ENCODE data around the gene JAGN1.
A peak's percentile ranks its signal among the peaks of the same experiment; 100 is the strongest.
"Not testable (repeated sequence)": the region's sequence is repeated elsewhere in the genome, so short reads cannot be mapped to it uniquely, and the experiment has no call there.

Gene JAGN1

GRCh38 chr3:9890249-9891071 is at the start of gene JAGN1:
JAGN1 (plus strand) TSS chr3:9890610; CDS start chr3:9890723, 113 bp downstream.
- peak; percentile 80 for DNase-seq (ENCODE audit: low read depth)

- DNase-seq (ENCODE audit: low read depth), result no peak
These were observed 49.4 kb upstream of the JAGN1 start for GRCh38 chr3:9841015-9841414.

- DNase-seq (ENCODE audit: low read depth), result peak; percentile 93
These were observed 46.5 kb upstream of the JAGN1 start, which contains the start of gene RPUSD3 for GRCh38 chr3:9843715-9844438. RPUSD3 (minus strand) TSS chr3:9844008; CDS start chr3:9843990, 18 bp downstream.

DNA sequence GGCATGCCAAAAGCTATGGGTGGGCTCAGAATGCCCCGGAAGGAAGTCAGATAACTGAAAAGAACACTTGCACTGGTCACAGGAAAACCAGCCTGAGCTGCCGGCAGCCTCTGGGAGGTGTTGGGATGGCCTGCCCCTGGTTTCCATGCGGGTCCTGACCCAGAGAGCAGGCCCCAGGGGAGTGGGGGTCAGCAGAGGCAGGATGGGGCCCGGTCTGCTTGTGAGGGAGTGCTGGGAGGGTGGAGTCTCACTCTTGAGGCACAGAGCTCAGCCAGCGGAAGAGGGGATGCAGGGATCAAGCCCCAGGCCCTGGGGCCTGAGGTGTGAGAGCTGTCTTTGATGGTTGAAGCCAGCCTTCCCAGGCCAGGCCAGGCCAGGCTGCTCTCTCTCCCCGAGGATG is 44.2 kb upstream of the JAGN1 start:
- DNase-seq (ENCODE audit: low read depth), result no peak

DNA sequence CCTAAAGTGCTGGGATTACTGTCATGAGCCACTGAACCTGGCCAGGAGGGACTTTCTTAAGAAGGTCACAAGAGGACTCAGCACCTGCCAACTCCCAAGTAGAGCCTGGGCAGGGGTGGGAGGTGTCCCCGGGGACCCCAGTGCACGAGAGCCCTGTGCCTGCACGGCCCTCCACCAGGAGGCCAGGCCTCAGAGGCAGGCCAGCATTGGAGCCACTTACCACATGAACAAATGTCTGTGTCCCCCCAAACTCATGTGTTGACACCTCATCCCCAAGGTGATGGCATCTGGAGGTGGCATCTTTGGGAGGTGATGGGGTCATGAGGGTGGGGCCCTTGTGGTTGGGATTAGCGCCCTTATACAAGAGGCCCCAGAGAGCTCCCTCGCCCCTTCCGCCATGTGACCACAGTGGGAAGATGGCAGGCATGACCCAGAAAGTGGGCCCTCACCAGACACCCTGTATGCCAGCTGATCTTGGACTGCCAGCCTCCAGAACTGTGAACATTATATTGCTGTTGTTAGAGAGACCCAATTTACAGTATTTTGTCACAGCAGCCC is 43.4 kb upstream of the JAGN1 start:
- no peak for DNase-seq (ENCODE audit: low read depth)

GRCh38 chr3:9847870-9848269 is 42.5 kb upstream of the JAGN1 start:
- not testable (repeated sequence) for DNase-seq (ENCODE audit: low read depth)

GRCh38 chr3:9848860-9849259 is 41.5 kb upstream of the JAGN1 start:
- not testable (repeated sequence) for DNase-seq (ENCODE audit: low read depth)

GRCh38 chr3:9851383-9851782 is 39.0 kb upstream of the JAGN1 start:
- not testable (repeated sequence) for DNase-seq (ENCODE audit: low read depth)

DNA sequence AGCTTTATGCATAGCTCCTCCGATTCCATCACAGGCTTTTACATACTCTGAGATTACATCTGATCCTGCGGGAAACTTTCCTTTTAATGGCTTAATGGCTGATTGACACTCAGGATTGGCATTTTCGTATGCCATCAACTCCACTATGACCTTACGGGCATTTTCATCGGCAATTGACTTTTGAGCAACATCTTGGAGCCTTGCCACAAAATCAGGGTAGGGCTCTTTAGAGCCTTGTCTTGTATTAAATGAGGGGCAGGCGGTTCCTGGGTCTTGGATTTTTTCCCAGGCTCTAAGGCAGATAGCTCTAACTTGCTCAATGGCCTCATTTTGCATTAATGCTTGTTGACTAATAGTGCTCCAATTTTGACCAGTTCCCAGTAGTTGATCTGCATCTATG is 38.5 kb upstream of the JAGN1 start:
- DNase-seq (ENCODE audit: low read depth), result not testable (repeated sequence)

DNA sequence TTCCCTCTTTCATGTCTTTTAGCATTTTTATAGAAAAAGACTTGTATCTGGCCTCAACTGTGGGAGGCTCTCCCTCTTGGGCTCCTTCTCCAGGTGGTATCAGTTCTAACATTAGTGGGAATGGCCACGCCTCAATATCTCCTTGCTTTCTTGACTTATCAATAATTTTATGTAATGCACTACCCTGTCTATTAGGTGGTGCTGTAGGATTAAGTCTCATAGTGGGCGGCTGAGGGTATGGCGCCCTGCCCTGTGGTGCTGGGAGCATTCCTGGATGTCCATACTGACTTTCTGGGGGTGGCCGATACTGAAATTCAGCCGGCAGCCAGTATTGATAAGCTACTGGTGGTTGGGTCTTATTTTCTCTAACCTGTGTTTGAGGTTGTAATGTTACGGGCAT is 37.9 kb upstream of the JAGN1 start:
- no peak for DNase-seq (ENCODE audit: low read depth)

- not testable (repeated sequence) for DNase-seq (ENCODE audit: low read depth)
These were observed 36.0 kb upstream of the JAGN1 start for GRCh38 chr3:9854291-9854940.

DNA sequence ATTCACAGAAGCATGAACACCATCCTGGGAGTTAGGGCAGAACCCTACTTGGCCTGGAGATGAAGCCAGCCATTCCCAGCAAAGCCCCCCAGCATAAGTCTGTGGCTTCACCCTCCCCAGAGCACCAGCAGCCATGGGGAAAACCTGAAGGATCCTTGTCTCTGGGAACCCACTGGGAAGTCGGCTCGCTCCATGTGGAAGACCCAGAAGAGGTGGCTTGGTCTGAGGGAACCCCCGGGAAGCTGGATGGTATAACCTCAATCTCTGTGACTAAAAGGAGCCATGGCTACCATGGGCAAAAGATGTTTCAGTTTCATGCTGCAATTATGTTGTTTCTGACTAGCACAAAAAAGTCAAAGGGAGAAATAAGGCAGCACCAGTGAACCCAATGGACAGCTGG is 34.8 kb upstream of the JAGN1 start:
- DNase-seq (ENCODE audit: low read depth), result no peak

DNA sequence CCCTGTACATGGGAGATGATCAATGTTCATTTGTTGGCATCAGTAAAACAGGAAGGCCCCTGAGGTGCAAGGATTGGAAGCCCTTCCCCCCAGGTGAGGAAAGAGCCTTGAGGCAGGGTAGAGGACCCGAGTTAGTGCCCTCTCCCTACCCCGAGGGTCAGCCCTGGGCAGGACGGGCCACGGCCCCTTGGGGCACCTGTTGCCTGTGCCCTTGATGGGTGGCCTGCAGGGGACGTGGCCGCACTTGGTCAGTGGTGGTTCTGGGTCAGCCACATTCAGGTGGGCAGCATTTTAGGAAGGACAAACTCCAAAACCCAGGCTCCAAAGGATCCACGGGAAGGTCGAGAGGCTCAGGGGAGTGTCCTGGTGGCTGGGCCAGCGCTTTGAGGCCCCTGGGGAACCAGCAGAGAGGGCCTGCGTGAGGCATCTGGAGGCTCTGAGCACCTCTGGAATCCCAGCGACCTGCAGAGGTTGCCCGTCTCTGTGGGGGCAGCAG is 30.8 kb upstream of the JAGN1 start:
- DNase-seq (ENCODE audit: low read depth), result no peak

GRCh38 chr3:9861201-9861600 is 29.2 kb upstream of the JAGN1 start:
- DNase-seq (ENCODE audit: low read depth), result no peak

- DNase-seq (ENCODE audit: low read depth), result no peak
These were observed 28.7 kb upstream of the JAGN1 start for GRCh38 chr3:9861626-9862130.

GRCh38 chr3:9862391-9863057 is 27.9 kb upstream of the JAGN1 start:
- no peak for DNase-seq (ENCODE audit: low read depth)

DNA sequence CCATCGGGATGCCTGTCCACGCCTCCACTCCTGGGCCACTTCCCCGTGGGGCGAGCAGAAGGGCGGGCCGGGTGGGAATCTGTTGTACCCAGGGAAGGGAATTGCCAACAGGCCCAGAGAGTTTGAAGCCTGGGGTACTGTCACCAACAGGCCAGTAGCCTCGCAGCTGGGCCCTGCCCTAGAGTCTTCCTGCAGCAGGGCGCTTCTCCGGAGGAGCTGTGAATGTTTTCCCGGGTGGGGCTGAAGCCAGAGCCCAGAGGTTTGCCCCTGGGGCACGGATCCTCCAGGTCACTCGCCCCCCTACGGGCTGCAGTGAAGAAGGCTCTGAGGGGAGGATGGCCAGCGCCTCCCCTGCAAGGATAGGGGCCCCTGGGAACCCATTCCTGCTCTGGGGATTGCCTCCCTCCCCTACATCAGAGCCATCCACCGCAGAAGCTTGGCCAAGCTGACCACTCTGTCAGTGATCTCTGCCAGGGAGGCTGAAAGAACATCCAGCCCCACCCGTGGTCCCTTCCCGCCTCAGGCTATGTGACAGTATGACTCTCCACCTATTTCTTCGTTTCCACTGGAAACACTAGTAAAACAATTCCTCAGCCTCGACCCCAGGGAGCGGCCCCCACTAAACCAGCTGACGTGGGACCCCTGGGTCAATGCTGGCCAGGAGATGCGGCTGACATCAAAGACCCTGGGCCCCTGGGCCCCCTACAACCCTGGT is 27.2 kb upstream of the JAGN1 start:
- DNase-seq (ENCODE audit: low read depth), result no peak

DNA sequence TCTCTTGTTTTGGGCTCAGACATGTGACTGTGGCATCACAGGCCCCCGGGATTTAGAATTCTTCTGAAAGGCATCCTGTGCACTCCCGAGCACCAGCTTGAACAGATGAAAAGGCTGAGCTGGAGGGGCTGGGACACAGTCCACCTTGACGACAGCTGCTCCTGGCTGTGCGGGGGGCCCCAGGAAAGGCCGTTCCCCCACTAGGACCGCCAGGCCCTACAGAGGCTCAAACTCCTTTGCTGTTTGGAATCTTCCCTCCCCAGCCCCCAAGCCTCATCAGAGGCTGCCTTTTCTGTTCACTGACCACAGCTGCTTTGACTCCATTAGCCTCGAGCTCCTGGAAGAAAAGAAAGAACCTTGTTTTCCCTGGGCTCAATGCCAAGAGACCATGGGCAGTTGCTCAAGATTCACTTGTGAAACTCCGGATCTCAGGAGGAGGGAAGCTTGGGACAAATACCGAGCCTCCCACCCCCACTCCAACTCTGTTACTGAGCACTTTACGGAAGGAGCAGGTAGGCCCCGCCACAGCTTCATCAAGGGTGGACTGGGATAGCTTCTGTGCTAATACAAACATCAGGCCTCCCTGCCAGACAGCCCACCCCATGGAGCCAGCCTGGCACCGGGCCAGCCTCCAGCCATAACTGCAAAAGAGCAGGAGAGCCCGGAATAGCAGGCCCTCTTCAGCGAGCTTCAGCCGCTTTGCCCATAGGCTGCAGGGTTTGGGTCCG is 26.0 kb upstream of the JAGN1 start:
- no peak for DNase-seq (ENCODE audit: low read depth)

DNA sequence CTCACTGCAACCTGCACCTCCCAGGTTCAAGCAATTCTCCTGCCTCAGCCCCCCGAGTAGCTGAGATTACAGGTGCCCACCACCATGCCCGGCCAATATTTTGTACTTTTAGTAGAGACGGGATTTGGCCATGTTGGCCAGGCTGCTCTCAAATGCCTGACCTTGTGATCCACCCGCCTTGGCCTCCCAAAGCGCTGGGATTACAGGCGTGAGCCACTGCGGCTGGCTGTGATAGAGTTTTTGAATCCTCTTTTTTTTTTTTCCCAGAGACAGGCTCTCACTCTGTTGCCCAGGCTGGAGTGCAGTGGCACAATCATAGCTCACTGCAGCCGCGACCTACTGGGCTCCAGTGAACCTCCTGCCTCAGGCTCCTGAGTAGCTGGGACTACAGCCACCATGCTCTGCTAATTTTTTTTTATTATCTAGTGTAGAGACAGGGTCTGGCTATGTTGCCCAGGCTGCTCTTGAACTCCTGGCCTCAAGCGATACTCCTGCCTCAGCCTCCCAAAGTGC is 25.2 kb upstream of the JAGN1 start:
- not testable (repeated sequence) for DNase-seq (ENCODE audit: low read depth)

- no peak for DNase-seq (ENCODE audit: low read depth)
These were observed 23.8 kb upstream of the JAGN1 start for GRCh38 chr3:9866639-9867038.
